SJCRH30 (cell line): ENCODE measurements around the gene AMMECR1. TPM values are rescaled to one million over a fixed set of nuclear protein-coding genes. Genes with fewer than 3 reads are reported as not detected.

Source experiments
- total RNA-seq: library from RNA; depleted of rRNA; stranded (reverse); fragments of >200 nt; shearing (Covaris generic); gene quantifications from 2 replicates; pipeline ENCODE4 v1.2.3, GENCODE V29; 2014; rRNA removed

Gene AMMECR1
- total RNA-seq, 1 experiment from 2014 or later, result 12.4 TPM

Other genes starting within 250 kb of the AMMECR1 start
- gene RTL9, start 40.8 kb upstream of the AMMECR1 start, total RNA-seq, result 1.9 and 2.0 TPM in 2 replicates